DND-41 (cell line): Measurements from ENCODE around the gene NKX6-1.

Source experiments
- ATAC-seq: fragments of 200-7000 bp; cut with Tn5 transposase; 3 replicates; pipeline ENCODE4 v1.9.1; 2021; ENCODE audit warnings: low read depth; ENCODE audit not compliant: insufficient read depth
- DNase-seq: peaks from one replicate; pipeline ENCODE4 v3.0.0-alpha.2; 2020
- H2AFZ ChIP-seq: 2 replicates; pipeline ENCODE4 v1.6.0; 2012; ENCODE audit warnings: low read depth, low read length
- H3K27ac ChIP-seq: 2 replicates; pipeline ENCODE4 v1.5.1; 2012; ENCODE audit warnings: low read length, inconsistent platforms
- H3K27me3 ChIP-seq: fragments of 200-600 bp; sonication (generic); 2 replicates; pipeline ENCODE4 v1.6.0; 2012; ENCODE audit warnings: low read length, mild to moderate bottlenecking, inconsistent platforms; ENCODE audit not compliant: insufficient read depth, poor library complexity
- H3K36me3 ChIP-seq: 2 replicates; pipeline ENCODE4 v1.5.1; 2012; ENCODE audit warnings: low read length, inconsistent platforms; ENCODE audit not compliant: insufficient read depth
- H3K4me1 ChIP-seq: 2 replicates; pipeline ENCODE4 v1.5.1; 2012; ENCODE audit warnings: mild to moderate bottlenecking, low read length; ENCODE audit not compliant: insufficient read depth
- H3K4me2 ChIP-seq: 2 replicates; pipeline ENCODE4 v1.6.0; 2012; ENCODE audit warnings: mild to moderate bottlenecking, moderate library complexity, low read length, inconsistent platforms; ENCODE audit not compliant: insufficient read depth
- H3K4me3 ChIP-seq, 2 experiments: fragments of 200-600 bp in 1 of 2; shearing (Covaris generic) in 1 of 2; 2 replicates each; pipeline ENCODE4 v1.5.1; 2012 to 2016; ENCODE audit warnings: inconsistent platforms in 2 of 2, low read length in 2 of 2, mild to moderate bottlenecking in 2 of 2, low read depth in 1 of 2, moderate library complexity in 1 of 2
- H3K79me2 ChIP-seq: 2 replicates; pipeline ENCODE4 v1.6.0; 2012; ENCODE audit warnings: low read length, inconsistent platforms; ENCODE audit not compliant: insufficient read depth
- H3K9ac ChIP-seq: 2 replicates; pipeline ENCODE4 v1.6.0; 2012; ENCODE audit warnings: low read depth, mild to moderate bottlenecking, inconsistent platforms, low read length, moderate library complexity
- H3K9me3 ChIP-seq: 2 replicates; pipeline ENCODE4 v1.5.1; 2012; ENCODE audit warnings: low read length, moderate library complexity, mild to moderate bottlenecking, inconsistent platforms; ENCODE audit not compliant: insufficient read depth, severe bottlenecking
- H4K20me1 ChIP-seq: 2 replicates; pipeline ENCODE4 v1.6.0; 2012; ENCODE audit warnings: low read length; ENCODE audit not compliant: insufficient read depth
- EZH2 ChIP-seq: IDR thresholded peaks from 3 replicates; pipeline ENCODE4 v1.6.1; 2012; ENCODE audit warnings: borderline replicate concordance, low read depth, mild to moderate bottlenecking, moderate library complexity, low read length, inconsistent platforms; ENCODE audit not compliant: severe bottlenecking
- TF ChIP-seq, protein P1 (sequence below): IDR thresholded peaks from 2 replicates; pipeline ENCODE4 v1.5.1; 2012; ENCODE audit warnings: borderline replicate concordance, low read length, moderate library complexity, mild to moderate bottlenecking; ENCODE audit not compliant: poor library complexity, severe bottlenecking; ENCODE audit errors: extremely low read depth

NKX6-1 gene

DNA sequence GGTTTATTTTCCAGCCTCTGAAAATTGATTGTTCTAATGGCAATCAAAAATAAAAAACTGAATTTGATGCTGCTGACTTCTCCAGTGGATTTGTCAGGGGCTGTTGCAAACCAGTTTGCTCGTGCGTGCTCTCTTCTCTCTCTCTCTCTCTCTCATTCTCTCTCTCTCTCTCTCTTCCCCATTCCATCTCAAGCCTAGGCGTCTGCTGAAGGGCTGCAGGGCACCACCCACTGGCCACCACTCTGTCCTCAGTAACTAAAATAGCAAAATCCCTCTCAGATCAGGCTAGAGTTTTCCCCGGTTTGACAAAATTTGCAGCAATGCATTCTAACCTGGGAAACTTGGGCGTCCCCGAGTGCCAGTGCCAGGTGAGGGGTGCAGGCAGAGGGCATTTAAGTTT is 19.4 kb downstream of the NKX6-1 start:
- H3K79me2 ChIP-seq = no peaks in the 10 kb centered on the region
- no peak overlapping the region for H3K9ac ChIP-seq
- H3K36me3 ChIP-seq = no peaks in the 10 kb centered on the region
- H3K4me3 ChIP-seq = no peak overlapping the region
- DNase-seq (no peak), ATAC-seq (no peak)
- no peaks in the 10 kb centered on the region for H3K27me3 ChIP-seq
- no peak for TF ChIP-seq EZH2
- TF ChIP-seq, protein P1, sequence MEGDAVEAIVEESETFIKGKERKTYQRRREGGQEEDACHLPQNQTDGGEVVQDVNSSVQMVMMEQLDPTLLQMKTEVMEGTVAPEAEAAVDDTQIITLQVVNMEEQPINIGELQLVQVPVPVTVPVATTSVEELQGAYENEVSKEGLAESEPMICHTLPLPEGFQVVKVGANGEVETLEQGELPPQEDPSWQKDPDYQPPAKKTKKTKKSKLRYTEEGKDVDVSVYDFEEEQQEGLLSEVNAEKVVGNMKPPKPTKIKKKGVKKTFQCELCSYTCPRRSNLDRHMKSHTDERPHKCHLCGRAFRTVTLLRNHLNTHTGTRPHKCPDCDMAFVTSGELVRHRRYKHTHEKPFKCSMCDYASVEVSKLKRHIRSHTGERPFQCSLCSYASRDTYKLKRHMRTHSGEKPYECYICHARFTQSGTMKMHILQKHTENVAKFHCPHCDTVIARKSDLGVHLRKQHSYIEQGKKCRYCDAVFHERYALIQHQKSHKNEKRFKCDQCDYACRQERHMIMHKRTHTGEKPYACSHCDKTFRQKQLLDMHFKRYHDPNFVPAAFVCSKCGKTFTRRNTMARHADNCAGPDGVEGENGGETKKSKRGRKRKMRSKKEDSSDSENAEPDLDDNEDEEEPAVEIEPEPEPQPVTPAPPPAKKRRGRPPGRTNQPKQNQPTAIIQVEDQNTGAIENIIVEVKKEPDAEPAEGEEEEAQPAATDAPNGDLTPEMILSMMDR = no peak
- no peak overlapping the region for H3K27ac ChIP-seq
- H3K4me2 ChIP-seq = no peak overlapping the region
- no peaks in the 10 kb centered on the region for H3K9me3 ChIP-seq
- no peaks in the 10 kb centered on the region for H3K4me1 ChIP-seq
- H2AFZ ChIP-seq = no peak overlapping the region
- H4K20me1 ChIP-seq = no peaks in the 10 kb centered on the region

DNA sequence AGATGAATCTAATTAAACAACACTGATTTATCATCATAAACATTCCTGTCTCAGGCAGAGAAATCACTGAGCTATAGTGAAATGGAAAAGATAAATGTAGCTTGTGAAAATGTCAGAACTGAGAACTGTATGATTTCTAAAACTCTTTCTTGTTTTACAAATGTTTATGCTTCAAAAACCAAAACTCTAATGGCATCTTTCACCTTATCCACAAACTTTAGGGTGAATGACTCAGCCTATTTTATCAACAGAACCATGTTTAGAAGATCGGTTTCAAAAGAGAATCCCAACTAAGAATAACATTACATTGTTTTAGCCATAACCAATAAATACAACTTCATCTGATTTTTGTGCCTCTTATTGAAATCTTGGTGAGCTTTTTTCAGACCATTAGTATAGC is 21.4 kb downstream of the NKX6-1 start:
- no peaks in the 10 kb centered on the region for H4K20me1 ChIP-seq
- H3K36me3 ChIP-seq = no peaks in the 10 kb centered on the region
- ATAC-seq (no peak), DNase-seq (no peak)
- no peaks in the 10 kb centered on the region for H3K9me3 ChIP-seq
- no peak overlapping the region for H3K4me3 ChIP-seq
- no peak overlapping the region for H2AFZ ChIP-seq
- H3K4me2 ChIP-seq = no peak overlapping the region
- no peaks in the 10 kb centered on the region for H3K79me2 ChIP-seq
- TF ChIP-seq, protein P1 = no peak
- TF ChIP-seq EZH2 = no peak
- no peak overlapping the region for H3K27ac ChIP-seq
- no peaks in the 10 kb centered on the region for H3K4me1 ChIP-seq
- no peaks in the 10 kb centered on the region for H3K27me3 ChIP-seq
- no peak overlapping the region for H3K9ac ChIP-seq

DNA sequence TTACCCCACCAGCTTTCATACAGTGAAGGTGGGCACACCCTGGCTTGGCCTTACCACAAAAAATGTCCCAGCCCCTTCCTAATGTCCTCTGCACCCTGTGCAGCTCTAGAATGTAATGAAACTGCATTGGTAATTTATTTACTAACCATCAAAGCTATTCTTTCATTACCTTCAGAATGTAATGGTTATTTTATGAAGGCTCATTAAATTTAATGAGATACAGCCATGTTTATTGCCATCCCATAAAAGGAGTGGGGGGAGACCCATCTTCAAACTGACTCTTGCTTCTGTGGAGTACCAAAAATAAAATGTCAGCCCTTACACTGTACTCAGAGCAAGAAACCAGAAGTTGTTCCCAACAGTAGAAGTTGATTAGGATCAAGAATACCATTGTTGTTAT is 25.0 kb downstream of the NKX6-1 start:
- Histone ChIP-seq H3K9ac (no peak overlapping the region), H2AFZ (no peak overlapping the region), H3K36me3 (no peaks in the 10 kb centered on the region), H3K27me3 (no peaks in the 10 kb centered on the region), H3K4me1 (no peaks in the 10 kb centered on the region), H3K4me2 (no peak overlapping the region), H3K9me3 (no peaks in the 10 kb centered on the region), H3K27ac (no peak overlapping the region), H4K20me1 (no peaks in the 10 kb centered on the region), H3K79me2 (no peaks in the 10 kb centered on the region), H3K4me3 (no peak overlapping the region)
- ATAC-seq = no peak
- no peak for DNase-seq
- TF ChIP-seq, protein P1 = no peak
- TF ChIP-seq EZH2 = no peak

DNA sequence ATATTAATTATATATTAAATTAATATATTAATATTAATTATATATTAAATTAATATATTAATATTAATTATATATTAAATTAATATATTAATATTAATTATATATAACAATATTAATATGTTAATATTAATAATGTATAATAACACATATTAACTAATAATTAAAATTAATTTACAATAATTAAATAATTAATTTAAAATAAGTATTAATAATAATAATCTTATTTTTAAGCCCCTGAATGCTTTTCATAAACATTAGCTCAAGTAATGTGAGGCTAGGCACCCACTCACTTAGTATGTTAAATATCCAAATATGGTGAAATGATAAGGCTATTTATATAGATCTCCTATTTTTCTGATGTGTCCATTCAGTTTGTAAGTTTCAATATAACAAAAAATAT is 26.9 kb downstream of the NKX6-1 start:
- no peak for TF ChIP-seq EZH2
- TF ChIP-seq, protein P1 = no peak
- no peak overlapping the region for H2AFZ ChIP-seq
- H3K4me3 ChIP-seq = no peak overlapping the region
- DNase-seq (no peak), ATAC-seq (no peak)
- no peak overlapping the region for H3K9ac ChIP-seq
- no peak overlapping the region for H3K4me2 ChIP-seq
- no peaks in the 10 kb centered on the region for H3K36me3 ChIP-seq
- no peak overlapping the region for H3K27ac ChIP-seq
- no peaks in the 10 kb centered on the region for H3K27me3 ChIP-seq
- H4K20me1 ChIP-seq = no peaks in the 10 kb centered on the region
- no peaks in the 10 kb centered on the region for H3K9me3 ChIP-seq
- no peaks in the 10 kb centered on the region for H3K79me2 ChIP-seq
- no peaks in the 10 kb centered on the region for H3K4me1 ChIP-seq
